ENCODE measurements around the gene HNRNPA3. TPM values are rescaled to one million over a fixed set of nuclear protein-coding genes. Genes with fewer than 3 reads are reported as not detected.

Gene HNRNPA3
- total RNA-seq, 1 experiment from 2014 or later = 328 TPM

DNA sequence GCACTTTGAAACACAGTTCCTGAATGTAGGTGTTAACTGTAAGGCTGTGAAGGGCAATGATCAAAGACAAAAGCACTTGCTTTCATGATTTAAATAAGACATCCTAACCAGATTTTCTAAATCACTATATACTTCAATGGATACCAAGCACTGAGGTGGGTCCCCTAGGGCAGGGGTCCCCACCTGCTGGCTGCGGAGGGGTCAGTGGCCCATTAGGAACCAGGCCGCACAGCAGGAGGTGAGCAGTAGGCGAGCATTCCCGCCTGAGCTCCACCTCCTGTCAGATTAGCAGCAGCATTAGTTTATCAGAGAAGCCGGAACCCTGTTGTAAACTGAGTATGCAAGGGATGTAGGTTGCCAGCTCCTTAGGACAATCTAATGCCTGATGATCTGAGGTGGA is 44.9 kb downstream of the HNRNPA3 start:
- H4K20me1 ChIP-seq (ENCODE audit: insufficient read depth) = peaks cover 46% of the 10 kb centered on the region; the same call in 1 of the 2 replicates
- no peak for ATAC-seq
- DNase-seq (ENCODE audit: low read depth, low spot score) = no peak
- intact Hi-C loops (cut with micrococcal nuclease) = no loop called here
- no peaks in the 10 kb centered on the region for H3K9me3 ChIP-seq (ENCODE audit: control insufficient read depth in 1 of 2, insufficient read depth in 1 of 2, low read depth in 1 of 2, low read length in 2 of 2)
- ChIA-PET CTCF (no interaction called here), POLR2A (no interaction called here), RAD21 (ENCODE audit: low non-redundant PET in 1 of 2, low total read pairs in 2 of 2, uncharacterized antibody in 2 of 2, unreplicated experiment in 2 of 2) (no interaction called here)
- BruUV-seq (replicated peaks) = no TSS peak
- H3K4me3 ChIP-seq (replicated peaks in 1 of 2; ENCODE audit: low read depth in 1 of 2, low read length in 2 of 2) = no peak overlapping the region
- H3K36me3 ChIP-seq (ENCODE audit: control insufficient read depth in 1 of 2, insufficient read depth in 2 of 2, low read length in 2 of 2) = peaks cover 0 to 16% of the 10 kb centered on the region in 2 experiments; a peak in 1 of 4 replicates
- H3K27me3 ChIP-seq (ENCODE audit: insufficient read depth, low read length) = no peaks in the 10 kb centered on the region
- H3K9ac ChIP-seq (ENCODE audit: low read length) = no peak overlapping the region
- H3K4me2 ChIP-seq (ENCODE audit: low read length) = no peak overlapping the region
- no peaks in the 10 kb centered on the region for H3K9me2 ChIP-seq (ENCODE audit: insufficient read depth)
- peaks cover 51 to 83% of the 10 kb centered on the region in 2 experiments for H3K4me1 ChIP-seq (ENCODE audit: control insufficient read depth in 1 of 2, insufficient read depth in 2 of 2, low read length in 2 of 2)
- no peak overlapping the region for H3K27ac ChIP-seq (ENCODE audit: low read depth, low read length)
- TF ChIP-seq ZFX (IDR thresholded peaks at IDR 0.05) (no peak), CEBPB (IDR thresholded peaks at IDR 0.05; ENCODE audit: low read depth) (no peak), CTCF (IDR thresholded peaks at IDR 0.05 in 2 of 3, conservative IDR thresholded peaks at IDR 0.05 in 1 of 3; ENCODE audit: borderline replicate concordance in 1 of 3, insufficient read depth in 1 of 3, low read depth in 2 of 3, low read length in 2 of 3) (no peak), CBX3 (IDR thresholded peaks at IDR 0.05; ENCODE audit: low read depth) (no peak), MAX (IDR thresholded peaks at IDR 0.05) (no peak), YY1 (IDR thresholded peaks at IDR 0.05; ENCODE audit: extremely low read depth, insufficient replicate concordance, low read depth, low read length) (no peak), ELF1 (IDR thresholded peaks at IDR 0.05; ENCODE audit: borderline replicate concordance, low read depth) (no peak)
- TF ChIP-seq, protein P1, sequence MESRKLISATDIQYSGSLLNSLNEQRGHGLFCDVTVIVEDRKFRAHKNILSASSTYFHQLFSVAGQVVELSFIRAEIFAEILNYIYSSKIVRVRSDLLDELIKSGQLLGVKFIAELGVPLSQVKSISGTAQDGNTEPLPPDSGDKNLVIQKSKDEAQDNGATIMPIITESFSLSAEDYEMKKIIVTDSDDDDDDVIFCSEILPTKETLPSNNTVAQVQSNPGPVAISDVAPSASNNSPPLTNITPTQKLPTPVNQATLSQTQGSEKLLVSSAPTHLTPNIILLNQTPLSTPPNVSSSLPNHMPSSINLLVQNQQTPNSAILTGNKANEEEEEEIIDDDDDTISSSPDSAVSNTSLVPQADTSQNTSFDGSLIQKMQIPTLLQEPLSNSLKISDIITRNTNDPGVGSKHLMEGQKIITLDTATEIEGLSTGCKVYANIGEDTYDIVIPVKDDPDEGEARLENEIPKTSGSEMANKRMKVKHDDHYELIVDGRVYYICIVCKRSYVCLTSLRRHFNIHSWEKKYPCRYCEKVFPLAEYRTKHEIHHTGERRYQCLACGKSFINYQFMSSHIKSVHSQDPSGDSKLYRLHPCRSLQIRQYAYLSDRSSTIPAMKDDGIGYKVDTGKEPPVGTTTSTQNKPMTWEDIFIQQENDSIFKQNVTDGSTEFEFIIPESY (IDR thresholded peaks at IDR 0.05; ENCODE audit: extremely low read depth, insufficient replicate concordance, low read length) = no peak
- no peak overlapping the region for H2AFZ ChIP-seq (ENCODE audit: low read depth, low read length, poor library complexity, severe bottlenecking)
- H3K79me2 ChIP-seq (ENCODE audit: insufficient read depth, low read length) = peaks cover 100% of the 10 kb centered on the region
